K562 (cell line): ENCODE measurements around the gene JADE2. TPM values are rescaled to one million over a fixed set of nuclear protein-coding genes. Genes with fewer than 3 reads are reported as not detected.
A peak's percentile ranks its signal among the peaks of the same experiment; 100 is the strongest.

Source experiments
- ARID3B ChIP-seq: fragments of 250-450 bp; sonication (Bioruptor Pico); IDR thresholded peaks from 2 replicates; pipeline ENCODE4 v1.4.0; 2020; ENCODE audit warnings: borderline replicate concordance
- FOXP1 ChIP-seq: sonication (generic); formaldehyde crosslinking; IDR thresholded peaks from 2 replicates; pipeline ENCODE4 v1.8.0; 2022; ENCODE audit warnings: mild to moderate bottlenecking, missing genetic modification reagents
- JUND ChIP-seq, 2 experiments: IDR thresholded peaks; 2 replicates in 1 of 2; 3 replicates in 1 of 2; pipeline ENCODE4 v1.6.1; 2011; ENCODE audit warnings: borderline replicate concordance in 2 of 2, low read depth in 2 of 2, low read length in 2 of 2, improper control_type of control experiment in 1 of 2, missing biosample characterization in 1 of 2, missing genetic modification characterization in 1 of 2, missing genetic modification reagents in 1 of 2
- MEF2D ChIP-seq: conservative IDR thresholded peaks from 2 replicates; pipeline ENCODE4 v1.6.1; 2016; ENCODE audit warnings: low read depth, missing genetic modification characterization, missing compliant biosample characterization
- MLLT1 ChIP-seq, 2 experiments: fragments of 450-650 bp; IDR thresholded peaks; 2 replicates each; pipeline ENCODE4 v1.6.1; 2016
- MXI1 ChIP-seq: IDR thresholded peaks from 2 replicates; pipeline ENCODE4 v1.6.1; 2011; ENCODE audit warnings: low read depth, mild to moderate bottlenecking, improper control_type of control experiment, low read length
- NCOR1 ChIP-seq: fragments of 450-650 bp; IDR thresholded peaks from 2 replicates; pipeline ENCODE4 v1.6.1; 2016; ENCODE audit warnings: mild to moderate bottlenecking, moderate library complexity
- NELFE ChIP-seq: IDR thresholded peaks from 2 replicates; pipeline ENCODE4 v1.6.1; 2011; ENCODE audit warnings: mild to moderate bottlenecking; ENCODE audit not compliant: insufficient read depth, insufficient read length
- NFATC3 ChIP-seq: fragments of 450-650 bp; IDR thresholded peaks from 2 replicates; pipeline ENCODE4 v1.6.1; 2017; ENCODE audit warnings: mild to moderate bottlenecking
- PML ChIP-seq: IDR thresholded peaks from 2 replicates; pipeline ENCODE4 v1.6.1; 2012; ENCODE audit warnings: low read length, inconsistent platforms
- SREBF1 ChIP-seq: fragments of 150-350 bp; IDR thresholded peaks from 2 replicates; pipeline ENCODE4 v1.6.1; 2014; ENCODE audit warnings: antibody characterized with exemption, low read depth, low read length, borderline replicate concordance
- TEAD4 ChIP-seq, 2 experiments: sonication (generic) in 1 of 2; formaldehyde crosslinking in 1 of 2; IDR thresholded peaks; 2 replicates each; pipeline versions ENCODE4 v1.6.1 to v1.8.0; 2012 to 2022; ENCODE audit warnings: borderline replicate concordance in 1 of 2, inconsistent platforms in 1 of 2, low read length in 1 of 2, mild to moderate bottlenecking in 1 of 2, missing genetic modification reagents in 1 of 2
- XRCC5 ChIP-seq: fragments of 200-400 bp; formaldehyde crosslinking; IDR thresholded peaks from 2 replicates; pipeline ENCODE4 v1.6.1; 2017; ENCODE audit warnings: low read depth, mild to moderate bottlenecking, low read length
- ZBTB2 ChIP-seq: fragments of 450-650 bp; IDR thresholded peaks from 2 replicates; pipeline ENCODE4 v1.6.1; 2016; ENCODE audit warnings: antibody characterized with exemption
- ZFPM2 ChIP-seq: fragments of 250-450 bp; sonication (Bioruptor Pico); IDR thresholded peaks from 2 replicates; pipeline ENCODE4 v1.5.1; 2022; ENCODE audit warnings: mild to moderate bottlenecking
- ZNF224 ChIP-seq: sonication (generic); formaldehyde crosslinking; IDR thresholded peaks from 2 replicates; pipeline ENCODE4 v1.8.0; 2022; ENCODE audit warnings: mild to moderate bottlenecking, missing genetic modification reagents
- ZNF436 ChIP-seq: fragments of 250-450, 450-650 bp; sonication (Bioruptor Pico); formaldehyde crosslinking; IDR thresholded peaks from 2 replicates; pipeline ENCODE4 v1.7.0; 2020; ENCODE audit warnings: mild to moderate bottlenecking
- ZNF830 ChIP-seq: fragments of 250-450 bp; sonication (Bioruptor Pico); IDR thresholded peaks from 2 replicates; pipeline ENCODE4 v1.5.0; 2021; ENCODE audit warnings: mild to moderate bottlenecking
- polyA plus RNA-seq, 8 experiments: library from polyadenylated mRNA; depleted of rRNA in 4 of 8; stranded (reverse) in 5 of 8; unstranded in 3 of 8; fragments of >200 nt; fragmentation: Nextera tagmentation in 2 of 8; fragmentation: Illumina TruSeq in 1 of 8; extraction: Ambion mirVana in 2 of 8; extraction: Trizol in 1 of 8; gene quantifications; 2 replicates each; pipeline versions ENCODE4 v1.2.1 to v1.2.3, GENCODE V29; 2011 to 2014; ENCODE audit warnings: inconsistent platforms in 1 of 8, missing spikeins in 1 of 8
- total RNA-seq, 7 experiments: library from RNA; depleted of rRNA in 6 of 7; stranded (reverse); fragments of >200 nt in 6 of 7; fragmentation: Illumina TruSeq in 2 of 7; extraction: Trizol in 2 of 7; gene quantifications; 2 replicates each; pipeline versions ENCODE4 v1.2.1 to v1.2.3, GENCODE V29; 2011 to 2021; ENCODE audit warnings: low replicate concordance in 1 of 7
- TF ChIP-seq, protein P1 (sequence below): sonication (generic); formaldehyde crosslinking; IDR thresholded peaks from 2 replicates; pipeline ENCODE4 v1.8.1; 2022; ENCODE audit warnings: missing genetic modification reagents
- TF ChIP-seq, protein P2 (sequence below), 2 experiments: fragments of 450-650 bp in 1 of 2; sonication (generic) in 1 of 2; formaldehyde crosslinking in 1 of 2; IDR thresholded peaks in 1 of 2; conservative IDR thresholded peaks in 1 of 2; 2 replicates each; pipeline versions ENCODE4 v1.6.1 to v1.8.1; 2016 to 2023; ENCODE audit warnings: mild to moderate bottlenecking in 2 of 2, moderate library complexity in 2 of 2, inconsistent platforms in 1 of 2, missing genetic modification reagents in 1 of 2

JADE2 gene
- total and polyA plus RNA-seq, 9 of the 15 experiments (the other 6 are each of a cell fraction or from before 2014, with no cell fraction given), result 0.50 to 23.3 (median 9.1) TPM

GRCh38 chr5:134524826-134525682 is at the start of gene JADE2 (continued):
- TF ChIP-seq, protein P1, sequence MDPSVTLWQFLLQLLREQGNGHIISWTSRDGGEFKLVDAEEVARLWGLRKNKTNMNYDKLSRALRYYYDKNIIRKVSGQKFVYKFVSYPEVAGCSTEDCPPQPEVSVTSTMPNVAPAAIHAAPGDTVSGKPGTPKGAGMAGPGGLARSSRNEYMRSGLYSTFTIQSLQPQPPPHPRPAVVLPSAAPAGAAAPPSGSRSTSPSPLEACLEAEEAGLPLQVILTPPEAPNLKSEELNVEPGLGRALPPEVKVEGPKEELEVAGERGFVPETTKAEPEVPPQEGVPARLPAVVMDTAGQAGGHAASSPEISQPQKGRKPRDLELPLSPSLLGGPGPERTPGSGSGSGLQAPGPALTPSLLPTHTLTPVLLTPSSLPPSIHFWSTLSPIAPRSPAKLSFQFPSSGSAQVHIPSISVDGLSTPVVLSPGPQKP (CRISPR knock-in tag), result no peak
- no peak for TF ChIP-seq ZFPM2 (CRISPR knock-in tag)
- 0 out of 2 replicates have a peak, but pooled peaks have one; percentile 0 for TF ChIP-seq ZBTB2
- TF ChIP-seq SREBF1, result no peak
- TF ChIP-seq FOXP1 (CRISPR knock-in tag), result no peak
- TF ChIP-seq, protein P2, sequence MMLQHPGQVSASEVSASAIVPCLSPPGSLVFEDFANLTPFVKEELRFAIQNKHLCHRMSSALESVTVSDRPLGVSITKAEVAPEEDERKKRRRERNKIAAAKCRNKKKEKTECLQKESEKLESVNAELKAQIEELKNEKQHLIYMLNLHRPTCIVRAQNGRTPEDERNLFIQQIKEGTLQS (IDR thresholded peaks at IDR 0.05), result no peak
- TF ChIP-seq, protein P2 (CRISPR knock-in tag; conservative IDR thresholded peaks at IDR 0.05), result no peak
- TF ChIP-seq PML, result no peak; the same call in 1 of the 2 replicates
- 0 out of 4 replicates have a peak, but pooled peaks of 1 of the 2 experiments have one; percentile 18 for TF ChIP-seq MLLT1 (IDR thresholded peaks at IDR 0.05)
- TF ChIP-seq ZNF224 (CRISPR knock-in tag), result no peak
- TF ChIP-seq NELFE, result no peak
- no peak for TF ChIP-seq JUND (IDR thresholded peaks at IDR 0.05; ENCODE audit: borderline replicate concordance, low read depth, low read length)
- TF ChIP-seq JUND (tag; IDR thresholded peaks at IDR 0.05; ENCODE audit: borderline replicate concordance, low read depth, low read length), result no peak
- no peak for TF ChIP-seq ZNF436 (CRISPR knock-in tag)
- no peak for TF ChIP-seq MXI1
- TF ChIP-seq ZNF830 (CRISPR knock-in tag), result no peak
- TF ChIP-seq MEF2D (tag), result no peak
- TF ChIP-seq TEAD4 (IDR thresholded peaks at IDR 0.05; ENCODE audit: low read length), result no peak
- no peak for TF ChIP-seq TEAD4 (CRISPR knock-in tag; IDR thresholded peaks at IDR 0.05; ENCODE audit: borderline replicate concordance)
- no peak for TF ChIP-seq XRCC5
- TF ChIP-seq NFATC3, result no peak
- TF ChIP-seq NCOR1, result peak; percentile 33; the same call in 1 of the 2 replicates
- no peak for TF ChIP-seq ARID3B (CRISPR knock-in tag)
